Prostate gland (tissue), 2 donors: ENCODE results near the gene BARX1.

Source experiments
- CTCF ChIP-seq, 4 experiments: fragments of 200-600 bp in 2 of 4; fragments of 450-650 bp in 2 of 4; sonication (generic) in 2 of 4; IDR thresholded peaks; 1 replicate in 3 of 4; 2 replicates in 1 of 4; pipeline ENCODE4 v1.5.1; 2016 to 2019; ENCODE audit warnings: antibody characterized with exemption in 4 of 4, mild to moderate bottlenecking in 2 of 4, moderate library complexity in 2 of 4
- POLR2A ChIP-seq: fragments of 450-650 bp; IDR thresholded peaks from one replicate; pipeline ENCODE4 v1.6.1; 2016; ENCODE audit warnings: antibody characterized with exemption, mild to moderate bottlenecking
- POLR2AphosphoS5 ChIP-seq: sonication (generic); formaldehyde crosslinking; IDR thresholded peaks from one replicate; pipeline ENCODE4 v1.6.1; 2017; ENCODE audit warnings: antibody characterized with exemption

- TF ChIP-seq CTCF (IDR thresholded peaks at IDR 0.05) (no peak), POLR2A (no peak), POLR2AphosphoS5 (no peak)
Observed at GRCh38 chr9:93931905-93932304, 23.2 kb downstream of the BARX1 start.
